Mucosa of rectum (tissue), 2 donors: ENCODE measurements around the gene ATP13A2.
"Not testable (repeated sequence)": the region's sequence is repeated elsewhere in the genome, so short reads cannot be mapped to it uniquely, and the experiment has no call there.

Source experiments
- H3K27ac ChIP-seq, 2 donors: one replicate each; pipeline ENCODE4 v1.7.0; 2013; ENCODE audit warnings: inconsistent platforms in 2 of 2, low read depth in 2 of 2, low read length in 2 of 2
- H3K27me3 ChIP-seq, 2 donors: one replicate each; pipeline ENCODE4 v1.7.0; 2013; ENCODE audit warnings: low read length in 2 of 2; ENCODE audit not compliant: control insufficient read depth in 2 of 2, insufficient read depth in 2 of 2
- H3K36me3 ChIP-seq, 2 donors: one replicate each; pipeline ENCODE4 v1.7.0; 2013; ENCODE audit warnings: low read length in 2 of 2; ENCODE audit not compliant: control insufficient read depth in 2 of 2, insufficient read depth in 2 of 2
- H3K4me1 ChIP-seq, 2 donors: one replicate each; pipeline ENCODE4 v1.7.0; 2013; ENCODE audit warnings: low read length in 2 of 2, mild to moderate bottlenecking in 1 of 2; ENCODE audit not compliant: control insufficient read depth in 2 of 2, insufficient read depth in 2 of 2
- H3K4me3 ChIP-seq, 2 donors: one replicate each; pipeline ENCODE4 v1.7.0; 2013; ENCODE audit warnings: low read length in 2 of 2
- H3K9ac ChIP-seq, 2 donors: one replicate each; pipeline ENCODE4 v1.7.0; 2013; ENCODE audit warnings: low read length in 2 of 2, low read depth in 1 of 2, mild to moderate bottlenecking in 1 of 2
- H3K9me3 ChIP-seq, 2 donors: one replicate each; pipeline ENCODE4 v1.7.0; 2013; ENCODE audit warnings: low read length in 2 of 2; ENCODE audit not compliant: control insufficient read depth in 2 of 2
- donor health status: healthy.
- donor health status: Normal muscosa, but diverticular disease.

Gene ATP13A2

DNA sequence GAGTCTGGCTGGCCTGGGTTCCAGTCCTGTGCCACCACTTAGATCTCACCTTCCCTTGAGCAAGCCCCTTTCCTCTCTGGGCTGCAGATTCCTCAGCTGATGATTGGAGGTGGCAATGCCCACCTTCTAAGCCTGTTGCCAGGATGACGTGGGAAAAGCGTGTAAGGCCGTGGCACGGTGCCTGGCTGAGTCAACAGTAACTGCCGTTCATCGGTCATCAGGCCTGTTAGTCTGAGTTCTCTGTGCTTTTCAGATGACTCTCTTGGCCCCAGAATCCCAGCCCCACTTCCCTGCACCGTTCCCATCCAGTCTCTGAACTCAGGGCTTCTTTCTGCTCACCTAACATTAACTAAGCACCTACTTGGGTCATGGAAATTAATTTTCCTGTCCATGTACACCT, 62.7 kb downstream of the ATP13A2 start:
- H3K9ac ChIP-seq, H3K4me3 ChIP-seq, H3K27me3 ChIP-seq, H3K4me1 ChIP-seq, H3K9me3 ChIP-seq, H3K36me3 ChIP-seq: not testable (repeated sequence)
- peak overlapping the region; percentile 54 to 56 for H3K27ac ChIP-seq

DNA sequence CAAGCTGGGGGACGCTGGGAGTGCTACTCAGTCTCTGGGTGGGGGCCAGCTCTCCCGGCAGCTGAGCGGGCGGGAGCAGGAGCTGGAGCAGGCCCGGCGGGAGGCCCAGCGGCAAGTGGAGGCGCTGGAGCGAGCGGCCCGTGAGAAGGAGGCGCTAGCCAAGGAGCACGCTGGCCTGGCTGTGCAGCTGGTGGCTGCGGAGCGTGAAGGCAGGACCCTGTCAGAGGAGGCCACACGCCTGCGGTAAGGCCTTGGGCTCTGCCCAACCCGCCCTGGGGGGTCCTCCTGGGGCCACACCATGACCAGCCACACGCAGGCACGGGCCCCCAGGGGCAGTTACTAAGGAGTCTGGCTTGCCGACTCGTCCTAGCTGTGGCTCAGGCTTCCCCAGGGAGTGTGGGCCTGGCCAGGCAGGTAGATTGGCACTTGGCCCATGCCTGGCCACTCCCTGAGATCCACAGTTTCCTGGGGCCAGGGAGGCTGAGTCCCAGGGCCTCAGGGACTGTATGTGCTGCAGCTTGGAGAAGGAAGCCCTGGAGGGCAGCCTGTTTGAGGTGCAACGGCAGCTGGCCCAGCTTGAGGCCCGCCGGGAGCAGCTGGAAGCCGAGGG, 63.3 kb downstream of the ATP13A2 start:
- Histone ChIP-seq H3K9ac (peak overlapping the region; percentile 41 to 50), H3K27ac (peak overlapping the region; percentile 56 to 62)
- not testable (repeated sequence) for H3K9me3 ChIP-seq, H3K4me3 ChIP-seq, H3K36me3 ChIP-seq, H3K4me1 ChIP-seq, H3K27me3 ChIP-seq

GRCh38 chr1:16946646-16947045, 65.1 kb downstream of the ATP13A2 start:
- Histone ChIP-seq H3K9me3 (no peaks in the 10 kb centered on the region), H3K27ac (no peak overlapping the region), H3K36me3 (peaks cover 0 to 10% of the 10 kb centered on the region in 2 donors), H3K4me1 (peaks cover 5 to 7% of the 10 kb centered on the region in 2 donors), H3K27me3 (no peaks in the 10 kb centered on the region), H3K9ac (no peak overlapping the region), H3K4me3 (no peak overlapping the region)

DNA sequence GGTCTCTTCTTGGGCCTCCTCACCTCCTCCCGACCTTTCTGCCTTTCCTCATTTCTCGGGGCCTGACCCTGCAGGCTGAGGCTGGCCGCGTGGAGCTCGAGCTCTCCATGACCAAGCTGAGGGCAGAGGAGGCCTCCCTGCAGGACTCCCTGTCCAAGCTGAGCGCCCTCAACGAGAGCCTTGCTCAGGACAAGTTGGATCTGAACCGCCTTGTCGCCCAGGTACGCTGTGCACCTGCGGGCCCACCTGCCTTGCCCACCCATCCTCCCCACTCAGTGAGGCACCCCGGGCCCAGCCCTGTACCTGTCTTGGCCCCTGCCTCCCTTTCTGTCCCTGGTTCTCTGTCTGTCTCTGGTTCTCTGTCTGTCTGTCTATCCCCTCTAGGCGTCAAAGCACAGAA, 65.5 kb downstream of the ATP13A2 start:
- not testable (repeated sequence) for H3K36me3 ChIP-seq, H3K27me3 ChIP-seq, H3K4me3 ChIP-seq, H3K9me3 ChIP-seq, H3K27ac ChIP-seq, H3K4me1 ChIP-seq, H3K9ac ChIP-seq

DNA sequence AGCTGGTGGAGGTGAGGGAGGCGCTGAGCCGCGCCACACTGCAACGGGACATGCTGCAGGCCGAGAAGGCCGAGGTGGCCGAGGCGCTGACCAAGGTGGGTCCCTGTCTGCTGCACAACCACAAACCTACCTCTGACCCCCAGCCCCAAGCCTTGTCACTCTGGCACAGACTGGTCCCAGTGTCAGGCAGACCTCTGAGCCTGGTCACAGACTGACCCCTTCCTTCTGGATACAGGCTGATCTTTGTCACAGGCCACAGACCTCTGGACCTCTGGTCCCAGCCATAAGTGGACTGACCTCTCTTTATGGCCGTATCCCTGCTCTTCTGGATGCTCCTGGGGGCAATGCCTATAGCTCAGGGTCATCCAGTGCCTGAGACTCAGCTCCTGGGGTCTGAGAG, 66.2 kb downstream of the ATP13A2 start:
- H3K27ac ChIP-seq, H3K27me3 ChIP-seq, H3K4me1 ChIP-seq, H3K36me3 ChIP-seq, H3K9me3 ChIP-seq, H3K9ac ChIP-seq, H3K4me3 ChIP-seq: not testable (repeated sequence)

DNA sequence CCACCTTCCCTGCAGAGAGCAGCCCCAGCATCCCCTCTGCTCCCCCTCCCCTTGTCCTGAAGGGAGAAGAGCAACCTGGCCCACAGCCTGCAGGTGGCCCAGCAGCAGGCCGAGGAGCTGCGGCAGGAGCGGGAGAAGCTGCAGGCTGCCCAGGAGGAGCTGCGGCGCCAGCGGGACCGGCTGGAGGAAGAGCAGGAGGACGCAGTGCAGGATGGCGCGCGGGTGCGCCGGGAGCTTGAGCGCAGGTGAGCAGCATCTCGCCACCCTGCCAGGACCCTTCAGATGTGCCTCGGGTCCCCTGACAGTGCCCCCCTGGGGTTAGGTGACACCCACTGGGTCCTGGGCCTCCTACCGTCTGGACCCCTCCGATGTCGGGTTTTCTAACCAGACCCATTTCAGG, 67.7 kb downstream of the ATP13A2 start:
- H3K27me3 ChIP-seq, result no peaks in the 10 kb centered on the region
- peaks cover 5 to 6% of the 10 kb centered on the region in 2 donors for H3K4me1 ChIP-seq
- no peak overlapping the region for H3K9ac ChIP-seq
- peaks cover 0 to 10% of the 10 kb centered on the region in 2 donors for H3K36me3 ChIP-seq
- H3K4me3 ChIP-seq, result no peak overlapping the region
- H3K9me3 ChIP-seq, result no peaks in the 10 kb centered on the region
- no peak overlapping the region for H3K27ac ChIP-seq

DNA sequence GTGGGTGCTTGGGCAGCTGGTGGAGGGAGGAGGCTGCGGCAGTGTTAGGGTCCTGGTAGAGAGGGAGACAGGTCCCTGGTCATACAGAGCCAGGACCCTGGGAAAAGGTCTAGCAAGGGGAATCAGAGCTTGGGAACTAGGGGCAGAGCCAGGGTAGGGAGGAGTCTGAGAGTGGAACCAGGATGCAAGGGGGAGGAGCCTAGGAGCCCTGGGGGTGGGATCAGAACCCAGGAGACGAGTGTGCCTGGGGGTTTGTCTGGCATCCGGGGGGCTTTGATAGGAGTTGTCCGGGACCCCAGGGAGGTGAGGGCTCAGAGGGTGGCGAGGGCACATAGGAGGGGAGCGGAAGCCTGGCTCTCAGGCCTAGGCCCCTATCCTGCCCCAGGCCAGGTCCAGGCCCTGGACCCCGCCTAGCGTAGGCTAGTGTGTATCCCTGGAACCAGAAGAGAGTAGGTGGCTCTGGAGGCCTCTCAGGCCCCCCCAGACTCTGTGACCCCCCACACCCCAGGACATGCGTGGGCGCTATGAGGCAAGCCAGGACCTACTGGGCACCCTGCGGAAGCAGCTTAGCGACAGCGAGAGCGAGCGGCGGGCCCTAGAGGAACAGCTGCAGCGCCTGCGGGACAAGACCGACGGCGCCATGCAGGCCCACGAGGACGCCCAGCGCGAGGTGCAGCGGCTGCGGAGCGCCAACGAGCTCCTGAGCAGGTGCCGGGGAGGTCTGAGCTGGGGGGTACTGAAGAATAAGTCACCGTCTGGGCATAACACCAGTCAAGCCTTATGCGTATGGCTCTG, 72.1 kb downstream of the ATP13A2 start:
- H3K36me3 ChIP-seq, H3K4me1 ChIP-seq, H3K4me3 ChIP-seq, H3K27ac ChIP-seq, H3K9me3 ChIP-seq, H3K9ac ChIP-seq, H3K27me3 ChIP-seq: not testable (repeated sequence)

- no peak overlapping the region for H3K27ac ChIP-seq
- H3K4me1 ChIP-seq, result no peaks in the 10 kb centered on the region
- no peaks in the 10 kb centered on the region for H3K9me3 ChIP-seq
- H3K36me3 ChIP-seq, result peaks cover 0 to 7% of the 10 kb centered on the region in 2 donors
- H3K9ac ChIP-seq, result no peak overlapping the region
- H3K4me3 ChIP-seq, result no peak overlapping the region
- H3K27me3 ChIP-seq, result no peaks in the 10 kb centered on the region
These were observed 73.1 kb downstream of the ATP13A2 start for GRCh38 chr1:16938351-16939321.

DNA sequence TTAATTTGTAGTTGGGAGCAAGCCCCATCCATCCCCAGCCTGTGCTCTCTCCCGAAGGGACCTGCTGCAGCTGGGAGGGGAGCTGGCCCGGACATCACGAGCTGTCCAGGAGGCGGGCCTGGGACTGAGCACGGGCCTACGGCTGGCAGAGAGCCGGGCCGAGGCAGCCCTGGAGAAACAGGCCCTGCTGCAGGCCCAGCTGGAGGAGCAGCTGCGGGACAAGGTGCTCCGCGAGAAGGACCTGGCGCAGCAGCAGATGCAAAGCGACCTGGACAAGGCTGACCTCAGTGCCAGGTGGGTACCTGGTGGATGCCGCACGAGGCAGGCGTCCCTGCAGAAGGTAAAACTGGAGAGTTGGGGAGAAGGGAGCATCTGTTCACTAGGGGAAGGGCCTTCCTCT, 75.1 kb downstream of the ATP13A2 start:
- H3K27me3 ChIP-seq, H3K27ac ChIP-seq, H3K4me1 ChIP-seq, H3K9ac ChIP-seq, H3K9me3 ChIP-seq, H3K36me3 ChIP-seq, H3K4me3 ChIP-seq: not testable (repeated sequence)
